HUES64 (cell line): ENCODE measurements around the gene POU3F2.

Source experiments
- H3K27ac ChIP-seq: 2 replicates; pipeline ENCODE4 v1.7.0; 2013; ENCODE audit warnings: low read depth, low read length, inconsistent platforms
- H3K27me3 ChIP-seq: 2 replicates; pipeline ENCODE4 v1.6.1; 2013; ENCODE audit warnings: mild to moderate bottlenecking, low read length; ENCODE audit not compliant: insufficient read depth
- H3K36me3 ChIP-seq: 2 replicates; pipeline ENCODE4 v1.6.1; 2013; ENCODE audit warnings: mild to moderate bottlenecking, low read length; ENCODE audit not compliant: insufficient read depth
- H3K4me1 ChIP-seq: 2 replicates; pipeline ENCODE4 v1.6.1; 2013; ENCODE audit warnings: mild to moderate bottlenecking, low read length, moderate library complexity; ENCODE audit not compliant: insufficient read depth
- H3K4me3 ChIP-seq: 2 replicates; pipeline ENCODE4 v1.5.1; 2013; ENCODE audit warnings: mild to moderate bottlenecking, low read length, moderate library complexity
- H3K9ac ChIP-seq: 2 replicates; pipeline ENCODE4 v1.6.1; 2013; ENCODE audit warnings: mild to moderate bottlenecking, low read depth, low read length
- H3K9me3 ChIP-seq: 2 replicates; pipeline ENCODE4 v1.6.1; 2013; ENCODE audit warnings: low read depth, low read length; ENCODE audit not compliant: insufficient read depth
- WGBS: fragments of 150-250, 120-280 bp; methylation state at CpG from one replicate; pipeline ENCODE4 v1.1.7; 2013; ENCODE audit warnings: missing lambda C conversion rate; 5-methylcytosine and 5-hydroxymethylcytosine counted together

Gene POU3F2

GRCh38 chr6:98847416-98847778 lies 13.0 kb downstream of the POU3F2 start:
- WGBS = 60% methylated on average over 11 of the region's 11 CpGs
- H3K4me3 ChIP-seq = peak overlapping the region; percentile 59
- H3K4me1 ChIP-seq = peaks cover 10% of the 10 kb centered on the region
- peak overlapping the region; percentile 44; the same call in 1 of the 2 replicates for H3K9ac ChIP-seq
- H3K27ac ChIP-seq = no peak overlapping the region
- no peaks in the 10 kb centered on the region for H3K9me3 ChIP-seq
- no peaks in the 10 kb centered on the region for H3K36me3 ChIP-seq
- peaks cover 76% of the 10 kb centered on the region for H3K27me3 ChIP-seq

GRCh38 chr6:98847779-98848538 lies 13.6 kb downstream of the POU3F2 start:
- Histone ChIP-seq H3K27ac (no peak overlapping the region), H3K4me1 (peaks cover 10% of the 10 kb centered on the region), H3K36me3 (no peaks in the 10 kb centered on the region), H3K4me3 (peak overlapping the region; percentile 59), H3K27me3 (peaks cover 70% of the 10 kb centered on the region), H3K9me3 (no peaks in the 10 kb centered on the region), H3K9ac (peak overlapping the region; percentile 44)
- WGBS = 51% methylated on average over 51 of the region's 51 CpGs

- peak overlapping the region; percentile 59 for H3K4me3 ChIP-seq
- peaks cover 63% of the 10 kb centered on the region for H3K27me3 ChIP-seq
- H3K9ac ChIP-seq = no peak overlapping the region
- no peaks in the 10 kb centered on the region for H3K9me3 ChIP-seq
- H3K27ac ChIP-seq = no peak overlapping the region
- WGBS = 80% methylated on average over 18 of the region's 18 CpGs
- no peaks in the 10 kb centered on the region for H3K36me3 ChIP-seq
- H3K4me1 ChIP-seq = peaks cover 10% of the 10 kb centered on the region
Measured at GRCh38 chr6:98848539-98849242, 14.3 kb downstream of the POU3F2 start.

- no peak overlapping the region for H3K27ac ChIP-seq
- H3K9me3 ChIP-seq = no peaks in the 10 kb centered on the region
- no peaks in the 10 kb centered on the region for H3K4me1 ChIP-seq
- H3K27me3 ChIP-seq = no peaks in the 10 kb centered on the region
- 92% methylated on average over 6 of the region's 6 CpGs for WGBS
- no peak overlapping the region for H3K4me3 ChIP-seq
- no peak overlapping the region for H3K9ac ChIP-seq
- no peaks in the 10 kb centered on the region for H3K36me3 ChIP-seq
Measured at GRCh38 chr6:98864497-98864896, 30.1 kb downstream of the POU3F2 start.

- Histone ChIP-seq H3K27me3 (no peaks in the 10 kb centered on the region), H3K9me3 (no peaks in the 10 kb centered on the region), H3K9ac (no peak overlapping the region), H3K27ac (no peak overlapping the region), H3K36me3 (0 out of 2 replicates have a peak, but pooled peaks cover 2% of the 10 kb centered on the region), H3K4me1 (no peaks in the 10 kb centered on the region), H3K4me3 (no peak overlapping the region)
- 98% methylated on average over 3 of the region's 3 CpGs for WGBS
Measured at GRCh38 chr6:98871057-98871456, 36.7 kb downstream of the POU3F2 start.

GRCh38 chr6:98871821-98872220 lies 37.4 kb downstream of the POU3F2 start:
- H3K4me1 ChIP-seq = no peaks in the 10 kb centered on the region
- WGBS = 89% methylated on average over 3 of the region's 3 CpGs
- 0 out of 2 replicates have a peak, but pooled peaks cover 2% of the 10 kb centered on the region for H3K36me3 ChIP-seq
- H3K4me3 ChIP-seq = no peak overlapping the region
- H3K9ac ChIP-seq = no peak overlapping the region
- no peaks in the 10 kb centered on the region for H3K27me3 ChIP-seq
- H3K27ac ChIP-seq = no peak overlapping the region
- no peaks in the 10 kb centered on the region for H3K9me3 ChIP-seq

GRCh38 chr6:98875375-98875774 lies 41.0 kb downstream of the POU3F2 start:
- no peaks in the 10 kb centered on the region for H3K4me1 ChIP-seq
- peaks cover 6% of the 10 kb centered on the region; the same call in 1 of the 2 replicates for H3K36me3 ChIP-seq
- no peak overlapping the region for H3K4me3 ChIP-seq
- H3K9ac ChIP-seq = no peak overlapping the region
- WGBS = 95% methylated on average over 2 of the region's 2 CpGs
- no peaks in the 10 kb centered on the region for H3K9me3 ChIP-seq
- H3K27ac ChIP-seq = no peak overlapping the region
- H3K27me3 ChIP-seq = no peaks in the 10 kb centered on the region

GRCh38 chr6:98877250-98877649 lies 42.9 kb downstream of the POU3F2 start:
- no peaks in the 10 kb centered on the region for H3K4me1 ChIP-seq
- H3K9ac ChIP-seq = no peak overlapping the region
- no peak overlapping the region for H3K4me3 ChIP-seq
- 100% methylated on average over 1 of the region's 1 CpG for WGBS
- peaks cover 6% of the 10 kb centered on the region; the same call in 1 of the 2 replicates for H3K36me3 ChIP-seq
- no peaks in the 10 kb centered on the region for H3K9me3 ChIP-seq
- no peaks in the 10 kb centered on the region for H3K27me3 ChIP-seq
- no peak overlapping the region for H3K27ac ChIP-seq

- no peaks in the 10 kb centered on the region for H3K4me1 ChIP-seq
- H3K4me3 ChIP-seq = no peak overlapping the region
- peaks cover 4% of the 10 kb centered on the region; the same call in 1 of the 2 replicates for H3K36me3 ChIP-seq
- H3K9me3 ChIP-seq = no peaks in the 10 kb centered on the region
- no peak overlapping the region for H3K27ac ChIP-seq
- H3K27me3 ChIP-seq = no peaks in the 10 kb centered on the region
- H3K9ac ChIP-seq = no peak overlapping the region
Measured at GRCh38 chr6:98880486-98880885, 46.1 kb downstream of the POU3F2 start.

- Histone ChIP-seq H3K36me3 (peaks cover 6% of the 10 kb centered on the region; the same call in 1 of the 2 replicates), H3K27me3 (no peaks in the 10 kb centered on the region), H3K4me1 (no peaks in the 10 kb centered on the region), H3K9me3 (no peaks in the 10 kb centered on the region), H3K9ac (no peak overlapping the region), H3K27ac (no peak overlapping the region), H3K4me3 (no peak overlapping the region)
- 83% methylated on average over 3 of the region's 3 CpGs for WGBS
Measured at GRCh38 chr6:98885330-98885729, 51.0 kb downstream of the POU3F2 start.

GRCh38 chr6:98887650-98888049 lies 53.3 kb downstream of the POU3F2 start:
- H3K9me3 ChIP-seq = no peaks in the 10 kb centered on the region
- no peaks in the 10 kb centered on the region for H3K4me1 ChIP-seq
- peaks cover 5% of the 10 kb centered on the region; the same call in 1 of the 2 replicates for H3K36me3 ChIP-seq
- no peaks in the 10 kb centered on the region for H3K27me3 ChIP-seq
- no peak overlapping the region for H3K4me3 ChIP-seq
- no peak overlapping the region for H3K9ac ChIP-seq
- 85% methylated on average over 3 of the region's 3 CpGs for WGBS
- no peak overlapping the region for H3K27ac ChIP-seq
